ELF-1 (cell line): ENCODE measurements around the gene STAT3.
"Not testable (repeated sequence)": the region's sequence is repeated elsewhere in the genome, so short reads cannot be mapped to it uniquely, and the experiment has no call there.

Experiments used
- DNase-seq: peaks from one replicate; pipeline ENCODE4 v3.0.0-alpha.2; 2016; ENCODE audit warnings: low read depth, low spot score

The STAT3 gene

GRCh38 chr17:42279776-42280630 lies 108.2 kb downstream of the STAT3 start:
- DNase-seq, result no peak

- DNase-seq, result no peak
These were observed 110.9 kb downstream of the STAT3 start for GRCh38 chr17:42277342-42277712.

- peak; percentile 61 for DNase-seq
These were observed 111.5 kb downstream of the STAT3 start for GRCh38 chr17:42276609-42277341.

GRCh38 chr17:42276359-42276608 lies 112.0 kb downstream of the STAT3 start, which contains the start of gene STAT5B:
Gene STAT5B, minus strand, starts transcription at chr17:42276391. Its CDS starts 44,264 bp downstream, at chr17:42232127.
- no peak for DNase-seq

- peak; percentile 56 for DNase-seq
These were observed 112.5 kb downstream of the STAT3 start for GRCh38 chr17:42275527-42276358.

GRCh38 chr17:42274812-42275526 lies 113.3 kb downstream of the STAT3 start:
- no peak for DNase-seq

- DNase-seq, result no peak
These were observed 114.0 kb downstream of the STAT3 start for GRCh38 chr17:42274253-42274542.

- DNase-seq, result no peak
These were observed 114.6 kb downstream of the STAT3 start for GRCh38 chr17:42273474-42274252.

- DNase-seq, result no peak
These were observed 115.9 kb downstream of the STAT3 start for GRCh38 chr17:42272162-42272907.

- no peak for DNase-seq
These were observed 116.5 kb downstream of the STAT3 start for GRCh38 chr17:42271779-42272035.

- DNase-seq, result no peak
These were observed 117.0 kb downstream of the STAT3 start for GRCh38 chr17:42271006-42271778.

- no peak for DNase-seq
These were observed 117.6 kb downstream of the STAT3 start for GRCh38 chr17:42270596-42270995.

- DNase-seq, result no peak
These were observed 118.1 kb downstream of the STAT3 start for GRCh38 chr17:42270170-42270535.

GRCh38 chr17:42268236-42268635 lies 120.0 kb downstream of the STAT3 start:
- DNase-seq, result no peak

GRCh38 chr17:42266918-42267766 lies 121.1 kb downstream of the STAT3 start:
- DNase-seq, result no peak

GRCh38 chr17:42266462-42266861 lies 121.8 kb downstream of the STAT3 start:
- DNase-seq, result no peak

GRCh38 chr17:42264366-42264765 lies 123.9 kb downstream of the STAT3 start:
- not testable (repeated sequence) for DNase-seq
